ENCODE data around the gene S100A7. TPM values are rescaled to one million over a fixed set of nuclear protein-coding genes. Genes with fewer than 3 reads are reported as not detected.
A peak's percentile ranks its signal among the peaks of the same experiment; 100 is the strongest.
"Not testable (repeated sequence)": the region's sequence is repeated elsewhere in the genome, so short reads cannot be mapped to it uniquely, and the experiment has no call there.

S100A7 gene
- total and polyA plus RNA-seq, 8 donors: not detected

GRCh38 chr1:153466908-153467307 lies 6.5 kb upstream of the S100A7 start:
- TF ChIP-seq, protein P1, sequence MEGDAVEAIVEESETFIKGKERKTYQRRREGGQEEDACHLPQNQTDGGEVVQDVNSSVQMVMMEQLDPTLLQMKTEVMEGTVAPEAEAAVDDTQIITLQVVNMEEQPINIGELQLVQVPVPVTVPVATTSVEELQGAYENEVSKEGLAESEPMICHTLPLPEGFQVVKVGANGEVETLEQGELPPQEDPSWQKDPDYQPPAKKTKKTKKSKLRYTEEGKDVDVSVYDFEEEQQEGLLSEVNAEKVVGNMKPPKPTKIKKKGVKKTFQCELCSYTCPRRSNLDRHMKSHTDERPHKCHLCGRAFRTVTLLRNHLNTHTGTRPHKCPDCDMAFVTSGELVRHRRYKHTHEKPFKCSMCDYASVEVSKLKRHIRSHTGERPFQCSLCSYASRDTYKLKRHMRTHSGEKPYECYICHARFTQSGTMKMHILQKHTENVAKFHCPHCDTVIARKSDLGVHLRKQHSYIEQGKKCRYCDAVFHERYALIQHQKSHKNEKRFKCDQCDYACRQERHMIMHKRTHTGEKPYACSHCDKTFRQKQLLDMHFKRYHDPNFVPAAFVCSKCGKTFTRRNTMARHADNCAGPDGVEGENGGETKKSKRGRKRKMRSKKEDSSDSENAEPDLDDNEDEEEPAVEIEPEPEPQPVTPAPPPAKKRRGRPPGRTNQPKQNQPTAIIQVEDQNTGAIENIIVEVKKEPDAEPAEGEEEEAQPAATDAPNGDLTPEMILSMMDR (IDR thresholded peaks at IDR 0.05): no peak
- Histone ChIP-seq H3K27ac (no peak overlapping the region), H3K4me3 (no peak overlapping the region), H3K4me1 (peaks cover 0 to 6% of the 10 kb centered on the region in 2 donors), H3K27me3 (peaks cover 0 to 21% of the 10 kb centered on the region in 2 donors), H3K36me3 (no peaks in the 10 kb centered on the region), H3K9me3 (peaks cover 0 to 6% of the 10 kb centered on the region in 2 donors)
- DNase-seq (no peak), ATAC-seq (no peak)
- intact Hi-C loops (cut with DNase I): no loop called here

DNA sequence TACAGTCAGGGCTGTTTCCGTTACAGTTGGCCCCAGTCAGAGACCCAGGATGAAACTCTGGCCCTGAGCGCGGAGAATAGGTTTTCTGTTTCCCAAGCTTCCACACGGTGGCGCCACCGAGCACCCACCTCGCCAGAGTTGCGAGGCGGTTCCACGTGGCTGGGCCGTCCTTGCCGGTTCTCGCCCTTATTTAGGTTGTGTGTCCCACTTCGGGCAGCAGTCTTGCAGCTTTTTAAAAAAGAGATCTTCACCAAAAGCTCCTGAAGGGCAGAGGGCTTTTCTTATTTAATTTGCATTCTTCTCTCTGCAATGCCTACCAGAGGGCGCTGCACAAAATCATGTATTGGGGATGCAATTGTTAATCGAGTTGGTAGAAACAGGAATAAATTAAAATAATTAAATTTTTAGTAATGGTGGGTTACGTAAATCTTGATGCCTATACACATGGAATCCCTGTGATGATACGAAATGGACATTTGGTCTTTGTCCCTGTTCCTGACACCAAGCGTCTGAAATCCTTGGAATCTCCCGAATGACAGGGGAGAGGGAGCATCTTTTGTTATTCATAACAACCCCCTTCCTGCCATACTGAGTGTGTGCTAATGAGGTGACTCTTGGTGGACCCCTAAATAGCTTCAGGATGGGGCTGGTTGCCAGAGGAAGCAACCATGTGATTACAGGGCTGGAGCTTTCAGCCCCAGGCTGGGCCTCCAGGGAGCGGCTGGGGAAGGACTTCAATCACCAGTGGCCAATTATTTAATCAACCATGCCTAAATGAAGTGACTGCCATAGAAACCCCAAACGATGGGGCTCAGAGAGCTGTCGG lies 5.6 kb upstream of the S100A7 start:
- peak; percentile 94 for ATAC-seq
- intact Hi-C loops (cut with DNase I): no loop called here
- H3K36me3 ChIP-seq: no peaks in the 10 kb centered on the region
- peak in 3 of 4 donors; percentile 57 to 90 (median 63) for DNase-seq
- TF ChIP-seq, protein P1 (IDR thresholded peaks at IDR 0.05): peak; percentile 75 to 76
- H3K4me3 ChIP-seq: no peak overlapping the region
- H3K4me1 ChIP-seq: peaks cover 0 to 6% of the 10 kb centered on the region in 2 donors
- peaks cover 0 to 21% of the 10 kb centered on the region in 2 donors for H3K27me3 ChIP-seq
- no peaks in the 10 kb centered on the region for H3K9me3 ChIP-seq
- H3K27ac ChIP-seq: no peak overlapping the region

DNA sequence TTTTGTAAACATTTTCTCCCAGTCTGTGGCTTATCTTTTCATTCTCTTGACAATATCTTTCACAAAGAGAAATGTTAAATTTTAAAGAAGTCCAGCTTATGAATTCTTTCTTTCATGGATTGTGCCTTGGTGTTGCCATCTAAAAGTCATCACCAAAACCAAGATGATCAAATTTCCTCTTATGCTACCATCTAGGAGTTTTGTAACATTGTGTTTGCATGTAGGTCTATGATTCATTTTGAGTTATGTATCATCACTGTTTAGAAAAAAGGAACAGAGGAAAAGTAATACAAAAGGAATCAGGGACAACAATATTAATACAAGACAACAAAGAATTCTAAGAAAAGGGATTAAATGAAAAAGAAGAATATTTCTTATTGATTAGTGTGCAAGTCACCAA lies 2.3 kb upstream of the S100A7 start:
- ATAC-seq; H3K4me1 ChIP-seq; H3K9me3 ChIP-seq; H3K27ac ChIP-seq; intact Hi-C loops (cut with DNase I); H3K4me3 ChIP-seq; DNase-seq; H3K36me3 ChIP-seq: not testable (repeated sequence)
- peaks cover 0 to 27% of the 10 kb centered on the region in 2 donors for H3K27me3 ChIP-seq

DNA sequence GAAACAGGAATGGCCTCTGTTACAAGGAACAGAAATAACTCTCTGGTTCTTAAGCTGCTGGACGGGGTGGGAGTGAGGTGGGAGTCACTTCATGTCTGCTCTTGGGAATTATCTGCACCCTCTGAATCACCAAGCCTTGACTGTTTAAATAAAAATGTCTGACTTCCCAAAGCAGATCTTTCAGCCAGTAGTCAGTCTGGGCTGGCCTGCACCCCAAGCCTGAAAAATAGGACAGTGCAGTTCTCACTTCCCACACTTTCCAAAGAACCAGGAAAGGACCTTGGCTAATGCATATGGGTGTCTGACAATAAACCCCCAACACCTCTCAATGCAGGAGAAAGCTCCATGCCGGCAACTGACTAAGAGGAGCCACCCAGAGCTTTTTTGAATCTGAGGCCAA lies 796 bp downstream of the S100A7 start:
- Histone ChIP-seq H3K4me1 (no peaks in the 10 kb centered on the region), H3K27ac (no peak overlapping the region), H3K27me3 (peaks cover 0 to 19% of the 10 kb centered on the region in 2 donors), H3K36me3 (no peaks in the 10 kb centered on the region), H3K4me3 (no peak overlapping the region), H3K9me3 (no peaks in the 10 kb centered on the region)
- TF ChIP-seq, protein P1 (IDR thresholded peaks at IDR 0.05): no peak
- ATAC-seq (no peak), DNase-seq (no peak)
- intact Hi-C loops (cut with DNase I): no loop called here

DNA sequence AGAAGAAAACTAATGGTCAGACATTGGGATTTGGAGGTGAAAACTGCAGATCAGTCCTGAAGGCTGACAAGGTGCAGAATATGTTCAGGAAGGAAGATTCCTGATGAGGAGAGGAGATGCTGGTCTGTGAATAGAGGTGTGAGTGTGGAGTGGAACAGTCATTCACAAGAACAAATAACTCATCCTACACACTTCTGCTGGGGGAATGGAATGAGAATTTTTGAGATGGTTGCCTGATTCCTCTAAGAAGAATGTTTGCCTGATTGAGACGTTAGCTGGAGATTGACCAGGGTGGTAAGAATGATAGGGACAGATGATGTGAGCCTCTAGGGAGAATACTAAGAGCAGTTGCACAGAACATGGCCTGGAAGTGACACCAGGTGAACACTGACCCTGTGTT lies 4.1 kb downstream of the S100A7 start:
- Histone ChIP-seq H3K27me3 (peaks cover 0 to 24% of the 10 kb centered on the region in 2 donors), H3K4me3 (no peak overlapping the region), H3K27ac (no peak overlapping the region), H3K36me3 (no peaks in the 10 kb centered on the region), H3K4me1 (no peaks in the 10 kb centered on the region), H3K9me3 (no peaks in the 10 kb centered on the region)
- TF ChIP-seq, protein P1 (IDR thresholded peaks at IDR 0.05): no peak
- DNase-seq (no peak), ATAC-seq (no peak)
- intact Hi-C loops (cut with DNase I): no loop called here

- ATAC-seq; DNase-seq; H3K9me3 ChIP-seq; H3K4me3 ChIP-seq; H3K4me1 ChIP-seq; H3K36me3 ChIP-seq; H3K27ac ChIP-seq; intact Hi-C loops (cut with DNase I): not testable (repeated sequence)
- peaks cover 0 to 69% of the 10 kb centered on the region in 2 donors for H3K27me3 ChIP-seq
Observed at GRCh38 chr1:153448851-153449250, 11.6 kb downstream of the S100A7 start.
